Right atrium auricular region (tissue), 2 donors: Measurements from ENCODE around the gene THSD4. TPM values are rescaled to one million over a fixed set of nuclear protein-coding genes. Genes with fewer than 3 reads are reported as not detected.

Experiments
- DNase-seq: peaks from one replicate; pipeline ENCODE4 v3.0.0-alpha.2; 2019; ENCODE audit warnings: low spot score
- H3K27ac ChIP-seq, 2 donors: fragments of 200-600 bp; sonication (generic); 1 replicate in 1 of 2; 2 replicates in 1 of 2; pipeline ENCODE4 v1.5.1; 2016 to 2019
- H3K27me3 ChIP-seq, 2 donors: fragments of 200-600 bp; sonication (generic); one replicate each; pipeline versions ENCODE4 v1.5.1 to v1.6.0; 2017 to 2019
- H3K36me3 ChIP-seq: fragments of 200-600 bp; sonication (generic); one replicate; pipeline ENCODE4 v1.5.1; 2016
- H3K4me1 ChIP-seq, 2 donors: fragments of 200-600 bp; sonication (generic); one replicate each; pipeline versions ENCODE4 v1.5.1 to v1.6.0; 2017 to 2019
- H3K4me3 ChIP-seq, 2 donors: fragments of 200-600 bp; sonication (generic); 1 replicate in 1 of 2; 2 replicates in 1 of 2; pipeline ENCODE4 v1.5.1; 2017 to 2019; ENCODE audit warnings: mild to moderate bottlenecking in 1 of 2, moderate library complexity in 1 of 2
- H3K9me3 ChIP-seq, 2 donors: fragments of 200-600 bp; sonication (generic); one replicate each; pipeline ENCODE4 v1.5.1; 2019
- total RNA-seq, 2 donors: library from RNA; depleted of rRNA; stranded (reverse); fragments of >200 nt; gene quantifications; one replicate each; pipeline ENCODE4 v1.1.0, GENCODE V29; 2016
- TF ChIP-seq, protein P1 (sequence below), 2 donors: fragments of 200-600 bp; sonication (generic); IDR thresholded peaks; one replicate each; pipeline ENCODE4 v1.5.1; 2019; ENCODE audit warnings: antibody characterized with exemption in 2 of 2

THSD4 gene
- total RNA-seq, 2 donors from 2014 or later, result 41.2 to 85.3 TPM

DNA sequence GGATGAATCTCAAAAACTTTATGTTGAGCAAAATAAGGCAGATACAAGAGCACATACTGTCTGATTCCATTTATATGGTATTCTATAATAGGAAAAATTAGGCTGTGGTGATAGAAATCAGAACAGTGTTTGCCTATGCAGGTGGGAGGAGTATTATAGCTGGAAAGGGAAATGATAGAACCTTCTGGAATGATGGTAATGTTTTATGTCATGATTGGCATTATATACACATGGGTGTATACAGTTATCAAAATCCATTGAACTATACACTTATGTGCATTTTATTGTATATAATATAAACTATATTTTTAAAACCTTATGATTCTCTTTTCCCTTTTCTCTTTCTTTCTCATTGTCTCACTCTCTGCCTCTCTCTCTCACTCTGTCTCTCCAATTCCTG is 156.1 kb downstream of the THSD4 start:
- Histone ChIP-seq H3K4me1 (no peaks in the 10 kb centered on the region), H3K36me3 (no peaks in the 10 kb centered on the region), H3K4me3 (no peak overlapping the region), H3K27ac (no peak overlapping the region), H3K9me3 (no peaks in the 10 kb centered on the region), H3K27me3 (no peaks in the 10 kb centered on the region)
- DNase-seq, result no peak
- TF ChIP-seq, protein P1, sequence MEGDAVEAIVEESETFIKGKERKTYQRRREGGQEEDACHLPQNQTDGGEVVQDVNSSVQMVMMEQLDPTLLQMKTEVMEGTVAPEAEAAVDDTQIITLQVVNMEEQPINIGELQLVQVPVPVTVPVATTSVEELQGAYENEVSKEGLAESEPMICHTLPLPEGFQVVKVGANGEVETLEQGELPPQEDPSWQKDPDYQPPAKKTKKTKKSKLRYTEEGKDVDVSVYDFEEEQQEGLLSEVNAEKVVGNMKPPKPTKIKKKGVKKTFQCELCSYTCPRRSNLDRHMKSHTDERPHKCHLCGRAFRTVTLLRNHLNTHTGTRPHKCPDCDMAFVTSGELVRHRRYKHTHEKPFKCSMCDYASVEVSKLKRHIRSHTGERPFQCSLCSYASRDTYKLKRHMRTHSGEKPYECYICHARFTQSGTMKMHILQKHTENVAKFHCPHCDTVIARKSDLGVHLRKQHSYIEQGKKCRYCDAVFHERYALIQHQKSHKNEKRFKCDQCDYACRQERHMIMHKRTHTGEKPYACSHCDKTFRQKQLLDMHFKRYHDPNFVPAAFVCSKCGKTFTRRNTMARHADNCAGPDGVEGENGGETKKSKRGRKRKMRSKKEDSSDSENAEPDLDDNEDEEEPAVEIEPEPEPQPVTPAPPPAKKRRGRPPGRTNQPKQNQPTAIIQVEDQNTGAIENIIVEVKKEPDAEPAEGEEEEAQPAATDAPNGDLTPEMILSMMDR (IDR thresholded peaks at IDR 0.05), result no peak

DNA sequence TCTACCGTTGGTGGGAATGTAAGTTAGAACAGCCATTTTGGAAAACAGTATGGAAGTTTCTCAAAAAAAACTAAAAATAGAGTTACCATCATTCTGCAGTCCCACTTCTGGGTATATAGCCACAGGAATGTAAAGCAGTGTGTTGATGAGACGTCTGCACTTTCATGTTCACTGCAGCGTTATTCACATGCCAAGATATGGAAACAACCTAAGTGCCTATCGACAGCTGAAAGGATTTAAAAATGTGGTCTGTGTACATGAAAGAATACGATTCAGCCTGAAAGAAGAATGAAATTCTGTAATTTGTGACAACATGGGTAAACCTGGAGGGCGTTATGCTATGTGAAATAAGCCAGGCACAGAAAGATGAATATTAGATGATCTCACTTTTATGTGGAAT is 157.7 kb downstream of the THSD4 start:
- no peaks in the 10 kb centered on the region for H3K36me3 ChIP-seq
- no peak overlapping the region for H3K4me3 ChIP-seq
- H3K4me1 ChIP-seq, result no peaks in the 10 kb centered on the region
- no peaks in the 10 kb centered on the region for H3K27me3 ChIP-seq
- no peak for DNase-seq
- TF ChIP-seq, protein P1 (IDR thresholded peaks at IDR 0.05), result no peak
- no peaks in the 10 kb centered on the region for H3K9me3 ChIP-seq
- no peak overlapping the region for H3K27ac ChIP-seq

DNA sequence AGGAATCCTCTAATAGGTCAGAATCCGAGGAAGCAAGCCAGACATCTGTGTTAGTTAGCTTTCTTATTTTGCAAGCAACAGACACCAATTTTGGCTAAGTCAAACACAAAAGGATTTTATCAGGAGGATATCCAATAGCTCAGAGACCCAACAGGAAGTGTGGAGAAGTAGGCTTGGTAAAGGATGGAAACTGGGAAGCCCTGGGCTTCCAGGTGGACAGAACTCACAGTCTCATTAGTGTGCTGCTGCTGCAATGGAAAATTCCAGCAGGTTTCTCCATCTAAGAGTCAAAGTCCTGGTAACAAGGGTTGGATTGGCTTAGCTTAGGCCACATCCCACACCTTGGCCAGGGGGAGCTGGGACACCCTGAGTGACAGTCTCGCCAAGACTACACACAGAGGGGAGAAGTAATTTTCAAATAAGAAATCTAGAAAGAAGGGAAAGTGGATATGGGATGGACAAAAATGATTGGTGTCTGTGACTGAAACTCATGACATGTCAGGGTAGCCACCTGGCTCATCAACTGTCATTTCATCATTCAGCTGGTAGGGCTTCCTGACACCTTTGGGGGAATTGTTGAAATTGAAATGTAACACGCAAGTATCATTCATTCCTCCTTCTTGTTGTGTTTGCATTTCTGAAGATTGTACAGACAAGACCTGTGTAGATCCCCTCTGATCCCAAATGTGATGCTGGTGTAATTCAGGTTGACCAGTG is 158.6 kb downstream of the THSD4 start:
- Histone ChIP-seq H3K9me3 (no peaks in the 10 kb centered on the region), H3K4me3 (no peak overlapping the region), H3K4me1 (peaks cover 0 to 9% of the 10 kb centered on the region in 2 donors), H3K27ac (no peak overlapping the region), H3K36me3 (no peaks in the 10 kb centered on the region), H3K27me3 (no peaks in the 10 kb centered on the region)
- DNase-seq, result no peak
- TF ChIP-seq, protein P1 (IDR thresholded peaks at IDR 0.05), result no peak

DNA sequence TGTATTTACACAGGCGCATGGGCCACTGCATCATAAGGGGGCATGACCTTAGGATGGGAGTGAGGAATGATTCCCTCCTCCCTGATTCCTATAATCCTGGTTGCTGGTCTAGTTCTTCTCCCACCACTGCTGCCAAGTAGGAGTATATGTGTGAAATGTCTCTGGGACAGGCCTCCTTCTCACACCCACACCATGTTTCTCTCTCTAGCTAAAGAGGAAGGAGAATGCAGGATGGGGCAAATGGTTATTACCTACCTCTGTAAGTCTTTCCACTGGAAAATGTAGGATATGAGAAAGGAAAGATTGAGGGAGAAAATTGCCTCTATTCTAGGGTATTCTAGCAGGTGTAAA is 159.2 kb downstream of the THSD4 start:
- Histone ChIP-seq H3K27me3 (no peaks in the 10 kb centered on the region), H3K36me3 (no peaks in the 10 kb centered on the region), H3K9me3 (no peaks in the 10 kb centered on the region), H3K27ac (no peak overlapping the region), H3K4me3 (no peak overlapping the region), H3K4me1 (peaks cover 0 to 15% of the 10 kb centered on the region in 2 donors)
- no peak for DNase-seq
- TF ChIP-seq, protein P1 (IDR thresholded peaks at IDR 0.05), result no peak

DNA sequence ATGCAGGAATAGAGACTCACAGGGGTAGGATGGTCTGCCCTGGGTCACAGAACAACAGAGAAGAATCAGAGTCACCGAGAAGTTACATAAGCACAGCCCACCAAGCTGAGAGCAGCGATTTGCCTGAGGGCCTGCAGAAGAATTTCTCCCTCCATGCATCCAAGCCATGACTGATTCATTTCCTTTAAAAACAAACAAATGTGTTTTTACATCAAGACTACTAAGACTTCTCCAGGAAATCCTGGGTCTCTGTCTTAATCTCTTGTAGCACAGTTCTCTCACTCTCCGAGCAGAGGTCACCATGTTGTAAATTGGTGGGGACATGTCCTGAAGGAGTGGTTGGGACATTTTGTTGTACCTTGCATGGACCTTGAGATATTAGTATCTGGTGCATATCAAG is 159.8 kb downstream of the THSD4 start:
- Histone ChIP-seq H3K27me3 (no peaks in the 10 kb centered on the region), H3K36me3 (no peaks in the 10 kb centered on the region), H3K4me3 (no peak overlapping the region), H3K27ac (no peak overlapping the region), H3K4me1 (peaks cover 0 to 19% of the 10 kb centered on the region in 2 donors), H3K9me3 (no peaks in the 10 kb centered on the region)
- TF ChIP-seq, protein P1 (IDR thresholded peaks at IDR 0.05), result no peak
- DNase-seq, result no peak
